Measurements from ENCODE around the gene COX17.
"Not testable (repeated sequence)": the region's sequence is repeated elsewhere in the genome, so short reads cannot be mapped to it uniquely, and the experiment has no call there.

The COX17 gene

DNA sequence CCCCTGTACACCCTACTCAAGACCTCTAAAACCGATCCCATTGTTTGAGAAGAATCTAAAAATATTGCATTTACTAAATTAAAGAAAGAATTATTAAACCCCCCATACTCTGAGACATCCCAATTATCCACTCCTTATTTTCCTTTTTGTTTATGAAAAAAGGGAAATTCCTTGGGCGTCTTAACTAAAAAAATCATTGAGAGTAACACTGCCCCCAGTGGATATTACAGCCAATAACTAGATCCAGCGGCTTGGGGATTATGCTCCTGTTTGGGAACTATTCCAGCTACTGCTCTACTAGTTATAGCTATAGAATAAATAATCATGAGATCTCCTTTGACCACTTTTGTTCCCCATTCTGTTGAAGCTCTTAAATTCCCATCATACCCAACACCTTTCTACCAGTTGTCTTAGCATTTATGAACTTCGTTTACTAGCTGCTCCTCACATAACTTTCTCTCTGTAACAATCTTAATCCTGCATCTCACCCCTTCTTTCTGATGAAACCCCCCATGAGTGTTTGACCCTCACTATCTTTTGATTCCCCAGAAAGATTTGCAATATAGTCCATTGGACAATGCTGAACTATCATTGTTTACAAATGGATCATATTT is 12.9 kb upstream of the COX17 start:
- Histone ChIP-seq H3K4me1 (0 out of 2 replicates have a peak, but pooled peaks cover 4% of the 10 kb centered on the region), H3K27me3 (ENCODE audit: low read depth) (no peaks in the 10 kb centered on the region), H3K9me3 (no peaks in the 10 kb centered on the region), H3K4me3 (no peak overlapping the region), H3K36me3 (replicated peaks) (no peaks in the 10 kb centered on the region)
- in situ Hi-C loops (cut with MboI; ENCODE audit: low sequenced_read_pairs), result loop anchor here (25.0 kb wide), 3 partner anchors 203 to 803 kb away; partner anchors contain the start of genes ARHGAP31 and TIMMDC1
- peak; percentile 32 to 39 for DNase-seq (ENCODE audit: low spot score in 2 of 2)

DNA sequence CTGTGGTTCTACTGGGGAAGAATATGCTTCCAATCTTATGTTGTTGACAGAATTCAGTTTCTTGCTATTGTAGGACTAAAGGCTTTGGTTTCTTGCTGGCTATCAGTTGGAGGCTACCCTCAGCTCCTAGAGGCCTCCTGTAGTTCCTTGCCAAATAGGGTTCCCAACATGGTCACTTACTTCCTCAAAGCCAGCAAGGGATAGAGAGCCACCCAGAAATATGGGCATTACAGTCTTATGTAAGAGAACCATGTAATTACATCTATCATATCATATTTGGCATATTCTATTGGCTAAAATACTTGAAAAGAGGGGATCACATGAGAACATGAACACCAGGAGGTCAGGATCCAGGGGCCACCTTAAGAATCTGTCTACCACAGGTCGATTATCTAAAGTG is 6.2 kb upstream of the COX17 start:
- in situ Hi-C loops (cut with MboI; ENCODE audit: low sequenced_read_pairs), result loop anchor here (25.0 kb wide), 3 partner anchors 196 to 796 kb away; partner anchors contain the start of genes ARHGAP31 and TIMMDC1
- H3K4me3 ChIP-seq, result no peak overlapping the region
- no peaks in the 10 kb centered on the region for H3K4me1 ChIP-seq
- H3K9me3 ChIP-seq, result no peaks in the 10 kb centered on the region
- H3K36me3 ChIP-seq (replicated peaks), result no peaks in the 10 kb centered on the region
- no peak for DNase-seq (ENCODE audit: low spot score in 2 of 2)
- H3K27me3 ChIP-seq (ENCODE audit: low read depth), result no peaks in the 10 kb centered on the region

DNA sequence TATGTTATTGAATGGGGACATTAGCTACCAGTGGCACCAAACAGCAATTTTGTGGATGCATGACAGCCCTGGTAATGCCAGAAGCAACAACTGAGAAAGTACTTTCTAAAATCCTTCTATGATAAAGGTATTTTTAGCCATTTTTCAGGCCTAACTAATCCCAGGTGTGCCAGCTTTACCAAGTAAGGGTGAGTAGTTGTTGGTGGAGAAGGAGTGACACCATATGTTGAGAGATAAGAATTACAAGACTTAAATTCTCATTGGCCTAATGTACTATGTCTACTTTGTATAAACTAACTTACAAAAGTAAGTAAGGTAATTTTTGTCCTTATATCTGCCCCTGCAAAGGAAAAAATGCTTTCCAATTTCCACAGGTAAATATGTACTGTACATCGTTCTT is 4.1 kb upstream of the COX17 start:
- no peak overlapping the region for H3K4me3 ChIP-seq
- no peaks in the 10 kb centered on the region for H3K9me3 ChIP-seq
- no peaks in the 10 kb centered on the region for H3K36me3 ChIP-seq (replicated peaks)
- peaks cover 5% of the 10 kb centered on the region; the same call in 1 of the 2 replicates for H3K4me1 ChIP-seq
- H3K27me3 ChIP-seq (ENCODE audit: low read depth), result no peaks in the 10 kb centered on the region
- DNase-seq (ENCODE audit: low spot score in 2 of 2), result peak in 1 of 2 experiments; percentile 41
- in situ Hi-C loops (cut with MboI; ENCODE audit: low sequenced_read_pairs), result loop anchor here (25.0 kb wide), 3 partner anchors 194 to 794 kb away; partner anchors contain the start of genes ARHGAP31 and TIMMDC1

DNA sequence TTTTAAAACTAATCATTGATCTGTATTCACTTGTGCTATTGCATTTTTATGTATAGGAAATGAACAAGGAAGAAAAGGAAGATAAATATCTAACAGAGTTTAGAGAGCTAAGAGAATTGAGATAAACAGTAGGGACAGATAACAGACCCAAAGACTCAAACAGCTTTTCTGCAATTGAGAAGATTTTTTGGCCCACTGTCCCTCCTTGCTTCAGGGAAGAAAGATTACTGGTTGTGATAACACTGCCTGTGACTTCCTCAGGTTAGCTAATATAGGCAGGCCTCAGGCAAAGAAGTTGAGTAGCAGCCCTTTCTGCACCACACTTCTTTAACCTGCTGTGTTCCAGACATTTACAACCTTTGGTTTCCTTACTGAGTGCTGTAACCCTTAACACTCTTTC is 2.7 kb upstream of the COX17 start:
- no peak for DNase-seq (ENCODE audit: low spot score in 2 of 2)
- Histone ChIP-seq H3K9me3 (no peaks in the 10 kb centered on the region), H3K27me3 (ENCODE audit: low read depth) (no peaks in the 10 kb centered on the region), H3K4me3 (no peak overlapping the region), H3K4me1 (peaks cover 5% of the 10 kb centered on the region; the same call in 1 of the 2 replicates), H3K36me3 (replicated peaks) (peaks cover 3% of the 10 kb centered on the region)
- in situ Hi-C loops (cut with MboI; ENCODE audit: low sequenced_read_pairs), result loop anchor here (25.0 kb wide), 3 partner anchors 193 to 793 kb away; partner anchors contain the start of genes ARHGAP31 and TIMMDC1

DNA sequence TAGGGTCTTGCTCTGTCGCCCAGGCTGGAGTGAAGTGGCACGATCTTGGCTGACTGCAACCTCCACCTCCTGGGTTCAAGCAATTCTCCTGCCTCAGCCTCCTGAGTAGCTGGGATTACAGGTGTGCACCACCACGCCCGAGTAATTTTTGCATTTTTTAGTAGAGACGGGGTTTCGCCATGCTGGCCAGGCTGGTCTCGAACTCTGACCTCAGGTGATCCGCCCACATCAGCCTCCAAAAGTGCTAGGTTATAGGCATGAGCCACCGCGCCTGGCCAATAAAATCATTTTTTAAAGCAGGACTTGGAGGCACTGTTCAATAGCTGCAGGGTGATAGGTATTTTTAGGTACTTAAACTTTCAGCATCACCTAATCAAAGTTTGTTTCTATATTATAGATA is 1.0 kb upstream of the COX17 start:
- H3K9me3 ChIP-seq; DNase-seq (ENCODE audit: low spot score in 2 of 2); H3K27me3 ChIP-seq (ENCODE audit: low read depth); H3K4me3 ChIP-seq; H3K4me1 ChIP-seq: not testable (repeated sequence)
- in situ Hi-C loops (cut with MboI; ENCODE audit: low sequenced_read_pairs), result loop anchor here (25.0 kb wide), 3 partner anchors 191 to 791 kb away; partner anchors contain the start of genes ARHGAP31 and TIMMDC1
- peaks cover 12% of the 10 kb centered on the region for H3K36me3 ChIP-seq (replicated peaks)

DNA sequence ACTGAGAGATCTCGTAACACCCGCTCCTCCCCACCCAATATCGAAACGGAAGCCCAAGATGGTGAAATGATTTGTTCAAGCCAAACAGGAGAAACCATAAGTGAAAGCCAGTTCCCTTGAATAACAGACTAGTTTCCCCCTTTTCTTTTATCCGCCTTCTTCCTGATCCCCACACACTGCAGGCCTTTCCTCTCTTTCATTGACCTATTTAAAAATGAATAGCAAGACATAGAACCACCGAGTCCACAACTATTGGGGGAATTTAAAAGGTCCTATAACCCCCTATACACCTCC is 382 bp upstream of the COX17 start:
- Histone ChIP-seq H3K27me3 (ENCODE audit: low read depth) (no peaks in the 10 kb centered on the region), H3K4me1 (peaks cover 5% of the 10 kb centered on the region; the same call in 1 of the 2 replicates), H3K9me3 (no peaks in the 10 kb centered on the region), H3K4me3 (peak overlapping the region; percentile 56), H3K36me3 (replicated peaks) (peaks cover 18% of the 10 kb centered on the region)
- in situ Hi-C loops (cut with MboI; ENCODE audit: low sequenced_read_pairs), result loop anchor here (25.0 kb wide), 3 partner anchors 190 to 790 kb away; partner anchors contain the start of genes ARHGAP31 and TIMMDC1
- DNase-seq (ENCODE audit: low spot score in 2 of 2), result no peak

DNA sequence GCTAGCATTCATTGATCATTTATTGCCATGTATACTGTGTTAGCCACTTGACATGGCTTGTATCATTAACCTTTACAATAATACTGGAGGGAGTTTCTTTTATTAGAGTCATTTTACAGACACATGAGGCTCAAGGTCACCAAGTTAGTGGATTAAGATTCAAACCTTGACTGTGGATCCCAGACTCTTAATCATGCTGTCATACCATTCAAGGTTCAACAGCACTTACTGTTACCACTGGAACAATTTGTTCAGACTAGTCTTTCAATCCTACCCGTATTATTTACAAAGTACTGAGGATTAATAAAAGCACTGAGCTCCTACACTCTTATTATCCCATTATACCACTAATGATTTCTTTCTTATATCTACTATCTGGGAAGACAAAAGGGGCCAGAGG is 1.2 kb downstream of the COX17 start:
- peak overlapping the region; percentile 56 for H3K4me3 ChIP-seq
- H3K36me3 ChIP-seq (replicated peaks), result peaks cover 24% of the 10 kb centered on the region
- H3K9me3 ChIP-seq, result no peaks in the 10 kb centered on the region
- in situ Hi-C loops (cut with MboI; ENCODE audit: low sequenced_read_pairs), result loop anchor here (25.0 kb wide), 3 partner anchors 189 to 789 kb away; partner anchors contain the start of genes ARHGAP31 and TIMMDC1
- DNase-seq (ENCODE audit: low spot score in 2 of 2), result peak in 1 of 2 experiments; percentile 56
- H3K4me1 ChIP-seq, result peaks cover 10% of the 10 kb centered on the region
- no peaks in the 10 kb centered on the region for H3K27me3 ChIP-seq (ENCODE audit: low read depth)

DNA sequence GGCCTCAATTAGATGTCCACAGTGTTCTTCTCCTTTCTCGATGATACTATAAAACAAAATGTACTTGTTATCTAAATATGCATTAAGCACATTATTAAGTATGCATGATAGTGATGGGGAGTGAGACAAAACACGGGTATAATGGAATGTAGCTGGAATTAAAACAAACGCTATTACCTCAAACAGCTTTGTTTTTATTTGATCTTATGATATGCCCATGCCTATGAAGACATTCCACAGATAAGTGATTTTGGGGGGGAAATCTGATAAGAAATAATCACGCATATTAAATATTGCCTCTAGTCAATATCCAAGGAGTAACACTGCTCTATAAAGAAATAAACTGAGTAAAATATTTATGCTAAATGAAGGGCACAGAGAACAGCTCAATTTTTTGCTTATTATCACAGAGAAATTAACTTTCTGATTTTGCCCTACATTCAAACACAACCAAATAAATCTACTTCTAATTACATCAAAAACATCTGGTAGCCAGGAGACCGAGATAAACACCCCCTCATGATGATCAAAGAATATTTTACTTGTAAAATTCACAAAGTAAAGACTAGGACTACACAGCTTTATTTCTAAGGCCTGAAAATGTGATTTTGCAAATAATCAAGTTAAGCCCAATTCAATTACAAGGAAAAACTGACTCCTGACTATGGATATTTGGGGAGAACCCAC is 1.9 kb downstream of the COX17 start:
- H3K9me3 ChIP-seq, result no peaks in the 10 kb centered on the region
- H3K4me3 ChIP-seq, result no peak overlapping the region; the same call in 1 of the 2 replicates
- no peak for DNase-seq (ENCODE audit: low spot score in 2 of 2)
- peaks cover 16% of the 10 kb centered on the region for H3K4me1 ChIP-seq
- peaks cover 24% of the 10 kb centered on the region for H3K36me3 ChIP-seq (replicated peaks)
- H3K27me3 ChIP-seq (ENCODE audit: low read depth), result no peaks in the 10 kb centered on the region
- in situ Hi-C loops (cut with MboI; ENCODE audit: low sequenced_read_pairs), result loop anchor here (25.0 kb wide), 3 partner anchors 188 to 788 kb away; partner anchors contain the start of genes ARHGAP31 and TIMMDC1

DNA sequence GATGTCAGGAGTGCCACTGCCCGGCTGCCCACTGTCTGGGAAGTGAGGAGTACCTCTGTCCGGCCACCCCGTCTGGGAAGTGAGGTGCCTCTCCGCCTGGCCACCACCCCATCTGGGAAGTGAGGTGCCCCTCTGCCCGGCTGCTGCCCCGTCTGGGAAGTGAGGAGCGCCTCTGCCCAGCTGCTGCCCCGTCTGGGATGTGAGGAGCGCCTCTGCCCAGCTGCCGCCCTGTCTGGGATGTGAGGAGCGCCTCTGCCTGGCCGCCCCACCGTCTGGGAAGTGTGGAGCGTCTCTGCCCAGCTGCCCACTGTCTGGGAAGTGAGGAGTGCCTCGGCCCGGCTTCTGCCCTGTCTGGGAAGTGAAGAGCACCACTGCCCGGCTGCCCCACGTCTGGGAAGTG is 3.3 kb downstream of the COX17 start:
- H3K9me3 ChIP-seq, result no peaks in the 10 kb centered on the region
- H3K27me3 ChIP-seq (ENCODE audit: low read depth), result no peaks in the 10 kb centered on the region
- H3K4me1 ChIP-seq, result peaks cover 28% of the 10 kb centered on the region
- no peak overlapping the region for H3K4me3 ChIP-seq
- H3K36me3 ChIP-seq (replicated peaks), result peaks cover 29% of the 10 kb centered on the region
- DNase-seq (ENCODE audit: low spot score in 2 of 2), result no peak
- in situ Hi-C loops (cut with MboI; ENCODE audit: low sequenced_read_pairs), result no loop called here

DNA sequence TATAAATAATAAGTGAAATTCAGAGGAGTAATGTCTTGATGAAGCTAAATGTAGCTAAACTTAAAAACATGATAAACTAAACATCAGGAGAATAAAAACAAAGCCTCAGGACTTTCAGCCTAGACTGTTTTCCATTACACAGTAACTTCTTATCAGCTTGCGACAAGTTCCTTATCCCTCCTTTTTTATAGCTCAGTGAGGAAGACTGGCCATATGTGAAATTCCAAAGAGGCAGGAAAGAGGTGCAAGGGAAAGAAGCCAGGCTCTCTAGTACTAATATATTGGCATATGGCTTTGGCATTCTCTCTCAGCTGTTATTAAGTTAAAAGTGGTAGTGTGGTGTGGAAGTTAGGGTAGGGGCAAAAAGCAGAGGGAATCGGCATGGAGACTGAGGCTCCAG is 4.4 kb downstream of the COX17 start:
- in situ Hi-C loops (cut with MboI; ENCODE audit: low sequenced_read_pairs), result no loop called here
- no peaks in the 10 kb centered on the region for H3K9me3 ChIP-seq
- peaks cover 27% of the 10 kb centered on the region for H3K4me1 ChIP-seq
- H3K27me3 ChIP-seq (ENCODE audit: low read depth), result no peaks in the 10 kb centered on the region
- H3K4me3 ChIP-seq, result no peak overlapping the region
- DNase-seq (ENCODE audit: low spot score in 2 of 2), result no peak
- peaks cover 29% of the 10 kb centered on the region for H3K36me3 ChIP-seq (replicated peaks)

DNA sequence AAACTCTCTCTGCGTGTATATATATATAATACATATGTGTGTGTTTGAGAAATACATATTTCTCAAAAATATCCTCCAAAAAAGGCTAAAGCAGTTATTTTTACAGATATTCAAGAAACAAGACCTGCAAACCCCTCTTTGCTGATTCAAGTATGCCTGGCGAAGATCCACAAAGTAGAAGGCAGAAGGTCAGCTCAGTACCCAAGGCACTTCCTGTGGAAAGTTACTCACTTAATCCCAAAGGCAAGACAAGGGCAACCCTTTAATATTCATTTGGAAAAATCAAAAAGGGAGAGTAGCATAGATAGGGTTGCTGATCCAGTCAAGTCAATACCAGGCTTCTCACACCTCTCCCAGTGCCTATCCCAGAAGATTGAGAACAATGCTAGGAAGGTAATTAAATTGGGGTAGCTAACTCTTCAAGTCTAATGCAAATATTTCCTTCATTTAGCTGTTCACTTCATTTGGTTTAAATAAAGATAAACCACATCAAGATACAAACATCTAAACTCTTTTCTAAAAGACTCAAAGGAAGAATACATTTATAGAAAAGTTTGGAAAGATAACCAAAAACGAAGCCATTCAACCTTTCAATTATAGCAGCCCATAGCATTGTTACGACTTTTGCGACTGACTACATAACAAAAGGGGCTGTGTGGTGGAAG is 7.2 kb downstream of the COX17 start:
- DNase-seq (ENCODE audit: low spot score in 2 of 2), result peak; percentile 52 to 92
- H3K9me3 ChIP-seq, result no peaks in the 10 kb centered on the region
- in situ Hi-C loops (cut with MboI; ENCODE audit: low sequenced_read_pairs), result no loop called here
- H3K4me3 ChIP-seq, result no peak overlapping the region
- no peaks in the 10 kb centered on the region for H3K27me3 ChIP-seq (ENCODE audit: low read depth)
- peaks cover 23% of the 10 kb centered on the region for H3K4me1 ChIP-seq
- H3K36me3 ChIP-seq (replicated peaks), result peaks cover 28% of the 10 kb centered on the region

DNA sequence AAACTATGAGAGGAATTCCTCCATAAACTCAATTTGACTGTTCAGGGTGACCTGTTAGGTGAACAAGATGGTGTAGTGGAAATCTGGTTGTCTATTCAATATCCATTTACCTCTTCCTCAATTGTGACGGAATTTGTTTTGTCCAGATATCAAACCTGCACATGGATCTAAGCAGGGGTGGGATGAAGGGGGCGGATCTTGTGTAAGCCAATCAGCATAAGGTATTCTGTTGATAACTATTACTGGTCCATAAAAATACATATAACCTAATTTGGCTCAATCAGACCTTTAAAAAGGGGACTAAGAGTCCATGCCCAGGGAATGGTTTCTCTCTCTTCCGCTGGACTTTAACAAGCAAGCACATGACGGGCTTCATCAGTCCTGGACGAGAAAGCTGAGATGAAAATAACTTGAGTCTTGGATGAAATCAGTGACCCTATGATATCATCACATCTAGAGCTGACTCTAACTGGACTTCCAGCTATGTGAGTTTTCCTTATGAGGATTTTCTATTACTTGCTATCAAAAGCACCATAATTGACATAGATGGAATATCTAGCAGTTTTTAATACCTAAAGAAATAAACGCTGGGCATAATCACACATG is 11.1 kb downstream of the COX17 start:
- in situ Hi-C loops (cut with MboI; ENCODE audit: low sequenced_read_pairs), result no loop called here

DNA sequence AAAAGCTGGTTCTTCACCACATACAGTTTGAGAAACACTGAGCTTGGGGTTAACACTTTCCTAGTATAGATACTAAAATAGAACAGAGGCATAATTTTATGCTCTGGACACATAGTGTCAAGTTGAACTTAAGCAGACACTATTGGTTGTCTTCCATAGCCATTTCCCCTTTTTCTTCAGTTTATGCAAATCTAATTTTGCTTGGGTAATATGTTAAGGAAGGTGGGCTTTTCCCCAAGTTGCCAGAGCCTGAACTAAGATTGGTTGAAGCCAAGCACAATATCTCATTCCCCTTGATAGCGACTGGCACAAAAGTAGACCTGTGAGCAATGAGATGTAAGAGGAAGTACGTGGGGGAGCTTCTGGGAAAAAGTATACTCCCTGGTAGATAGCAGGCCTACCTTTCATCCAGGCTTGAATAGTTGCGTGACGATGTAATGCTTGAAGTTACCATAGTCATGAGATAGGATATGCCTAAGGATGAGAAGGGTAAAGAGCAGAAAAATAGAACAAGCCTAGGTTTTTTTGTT is 12.3 kb downstream of the COX17 start:
- no peak for DNase-seq (ENCODE audit: low spot score in 2 of 2)
- in situ Hi-C loops (cut with MboI; ENCODE audit: low sequenced_read_pairs), result no loop called here
- Histone ChIP-seq H3K9me3 (no peaks in the 10 kb centered on the region), H3K4me1 (peaks cover 8% of the 10 kb centered on the region), H3K4me3 (no peak overlapping the region), H3K27me3 (ENCODE audit: low read depth) (no peaks in the 10 kb centered on the region), H3K36me3 (replicated peaks) (peaks cover 5% of the 10 kb centered on the region)

More for the DNA sequence above, 11.1 kb downstream of the COX17 start:
- H3K9me3 ChIP-seq, result no peaks in the 10 kb centered on the region
- DNase-seq (ENCODE audit: low spot score in 2 of 2), result no peak
- peaks cover 18% of the 10 kb centered on the region for H3K4me1 ChIP-seq
- no peaks in the 10 kb centered on the region for H3K27me3 ChIP-seq (ENCODE audit: low read depth)
- peaks cover 5% of the 10 kb centered on the region for H3K36me3 ChIP-seq (replicated peaks)
- no peak overlapping the region for H3K4me3 ChIP-seq

Data from HAP-1 (cell line).